IPS-18c (cell line): ENCODE data around the gene CTAG2.
"Not testable (repeated sequence)": the region's sequence is repeated elsewhere in the genome, so short reads cannot be mapped to it uniquely, and the experiment has no call there.

Experiments used
- H3K4me3 ChIP-seq: 2 replicates; pipeline ENCODE4 v1.7.0; 2013; ENCODE audit warnings: low read depth, mild to moderate bottlenecking, low read length, moderate library complexity; ENCODE audit not compliant: insufficient read depth
- H3K9me3 ChIP-seq: one replicate; pipeline ENCODE4 v1.6.1; 2013; ENCODE audit warnings: mild to moderate bottlenecking, low read length, moderate library complexity; ENCODE audit not compliant: control insufficient read depth, insufficient read depth

CTAG2 gene

GRCh38 chrX:154653413-154653812 lies at the start of gene CTAG2:
CTAG2 (minus strand) TSS chrX:154653579; CDS start chrX:154653515, 64 bp downstream.
- Histone ChIP-seq H3K4me3 (0 out of 2 replicates have a peak within 1 kb of the TSS, but pooled peaks have one; percentile 9), H3K9me3 (peaks cover 11% of the 10 kb centered on the region)

- Histone ChIP-seq H3K9me3 (peaks cover 2% of the 10 kb centered on the region), H3K4me3 (no peak overlapping the region)
These were observed 45.4 kb upstream of the CTAG2 start for GRCh38 chrX:154698630-154699248.

- Histone ChIP-seq H3K4me3 (no peak overlapping the region), H3K9me3 (peaks cover 2% of the 10 kb centered on the region)
These were observed 43.3 kb upstream of the CTAG2 start for GRCh38 chrX:154696676-154697045.

GRCh38 chrX:154695911-154696675 lies 42.7 kb upstream of the CTAG2 start:
- Histone ChIP-seq H3K4me3 (no peak overlapping the region), H3K9me3 (peaks cover 2% of the 10 kb centered on the region)

- H3K9me3 ChIP-seq: peaks cover 2% of the 10 kb centered on the region
- no peak overlapping the region for H3K4me3 ChIP-seq
These were observed 40.0 kb upstream of the CTAG2 start for GRCh38 chrX:154693394-154693793.

GRCh38 chrX:154690438-154690837 lies 37.1 kb upstream of the CTAG2 start:
- not testable (repeated sequence) for H3K9me3 ChIP-seq, H3K4me3 ChIP-seq

GRCh38 chrX:154672084-154672483 lies 18.7 kb upstream of the CTAG2 start:
- H3K4me3 ChIP-seq, H3K9me3 ChIP-seq: not testable (repeated sequence)

GRCh38 chrX:154670848-154671247 lies 17.5 kb upstream of the CTAG2 start:
- not testable (repeated sequence) for H3K4me3 ChIP-seq, H3K9me3 ChIP-seq

GRCh38 chrX:154661899-154662298 lies 8.5 kb upstream of the CTAG2 start:
- peaks cover 12% of the 10 kb centered on the region for H3K9me3 ChIP-seq

GRCh38 chrX:154661170-154661569 lies 7.8 kb upstream of the CTAG2 start:
- peaks cover 12% of the 10 kb centered on the region for H3K9me3 ChIP-seq
- H3K4me3 ChIP-seq: no peak overlapping the region

More at GRCh38 chrX:154661899-154662298, 8.5 kb upstream of the CTAG2 start:
- H3K4me3 ChIP-seq: no peak overlapping the region

- peaks cover 16% of the 10 kb centered on the region for H3K9me3 ChIP-seq
- no peak overlapping the region for H3K4me3 ChIP-seq
These were observed 7.2 kb upstream of the CTAG2 start for GRCh38 chrX:154660541-154660940.

GRCh38 chrX:154658957-154659356 lies 5.6 kb upstream of the CTAG2 start:
- Histone ChIP-seq H3K4me3 (no peak overlapping the region), H3K9me3 (peaks cover 19% of the 10 kb centered on the region)

GRCh38 chrX:154658187-154658586 lies 4.8 kb upstream of the CTAG2 start:
- peaks cover 19% of the 10 kb centered on the region for H3K9me3 ChIP-seq
- H3K4me3 ChIP-seq: no peak overlapping the region

- Histone ChIP-seq H3K4me3 (no peak overlapping the region), H3K9me3 (peaks cover 16% of the 10 kb centered on the region)
These were observed 3.9 kb upstream of the CTAG2 start for GRCh38 chrX:154657226-154657805.

GRCh38 chrX:154655786-154656185 lies 2.4 kb upstream of the CTAG2 start:
- peaks cover 12% of the 10 kb centered on the region for H3K9me3 ChIP-seq
- no peak overlapping the region for H3K4me3 ChIP-seq

GRCh38 chrX:154655346-154655745 lies 2.0 kb upstream of the CTAG2 start:
- H3K4me3 ChIP-seq: no peak overlapping the region
- H3K9me3 ChIP-seq: peaks cover 10% of the 10 kb centered on the region

- H3K9me3 ChIP-seq: peaks cover 7% of the 10 kb centered on the region
- no peak overlapping the region for H3K4me3 ChIP-seq
These were observed 1.5 kb upstream of the CTAG2 start for GRCh38 chrX:154654925-154655324.

GRCh38 chrX:154654372-154654771 lies 993 bp upstream of the CTAG2 start:
- H3K4me3 ChIP-seq: 0 out of 2 replicates have a peak overlapping the region, but pooled peaks have one; percentile 9
- H3K9me3 ChIP-seq: peaks cover 9% of the 10 kb centered on the region
